HG03066 (cell line): Measurements from ENCODE around the gene HOXC12.

ENCODE experiments used
- ATAC-seq: cut with Tn5 transposase; IDR thresholded peaks from one replicate; pipeline ENCODE4 v1.9.1; 2021; ENCODE audit warnings: low read depth; ENCODE audit not compliant: unreplicated experiment

Gene HOXC12

GRCh38 chr12:53954694-53955035 is at the start of gene HOXC12:
HOXC12 (plus strand) TSS chr12:53954903; CDS start chr12:53954930, 27 bp downstream.
- no peak for ATAC-seq

GRCh38 chr12:53907103-53907502 is 47.6 kb upstream of the HOXC12 start:
- ATAC-seq, result no peak

- ATAC-seq, result no peak
These were observed 37.7 kb upstream of the HOXC12 start for GRCh38 chr12:53916788-53917655.

- ATAC-seq, result no peak
These were observed 29.9 kb upstream of the HOXC12 start for GRCh38 chr12:53924521-53925405.

- no peak for ATAC-seq
These were observed 27.3 kb upstream of the HOXC12 start for GRCh38 chr12:53927220-53928029.

- ATAC-seq, result no peak
These were observed 26.5 kb upstream of the HOXC12 start for GRCh38 chr12:53928054-53928835.

GRCh38 chr12:53929527-53929926 is 25.2 kb upstream of the HOXC12 start:
- ATAC-seq, result no peak

GRCh38 chr12:53930591-53931255 is 24.0 kb upstream of the HOXC12 start:
- ATAC-seq, result no peak

- ATAC-seq, result no peak
These were observed 22.7 kb upstream of the HOXC12 start for GRCh38 chr12:53931844-53932581.

- ATAC-seq, result no peak
These were observed 21.8 kb upstream of the HOXC12 start for GRCh38 chr12:53932915-53933314.

- no peak for ATAC-seq
These were observed 19.0 kb upstream of the HOXC12 start for GRCh38 chr12:53935383-53936341.

GRCh38 chr12:53937099-53937498 is 17.6 kb upstream of the HOXC12 start:
- no peak for ATAC-seq

- no peak for ATAC-seq
These were observed 16.9 kb upstream of the HOXC12 start for GRCh38 chr12:53937596-53938325.

- ATAC-seq, result no peak
These were observed 16.2 kb upstream of the HOXC12 start, which contains the start of gene HOXC13 for GRCh38 chr12:53938326-53939140. HOXC13 (plus strand) TSS chr12:53938831; CDS start chr12:53938907, 76 bp downstream.

GRCh38 chr12:53939141-53940108 is 15.3 kb upstream of the HOXC12 start:
- no peak for ATAC-seq
